Liver (tissue), 3 donors: ENCODE data around the gene CEP131.

Experiments
- GABPA ChIP-seq, 2 donors: IDR thresholded peaks in 1 of 2; conservative IDR thresholded peaks in 1 of 2; 2 replicates each; pipeline ENCODE4 v1.6.1; 2016; ENCODE audit warnings: antibody characterized with exemption in 2 of 2, mild to moderate bottlenecking in 1 of 2, moderate library complexity in 1 of 2
- RAD21 ChIP-seq, 2 donors: IDR thresholded peaks; 2 replicates each; pipeline ENCODE4 v1.6.1; 2016; ENCODE audit warnings: antibody characterized with exemption in 2 of 2, mild to moderate bottlenecking in 2 of 2
- SP1 ChIP-seq: IDR thresholded peaks from 2 replicates; pipeline ENCODE4 v1.6.1; 2018; ENCODE audit warnings: antibody characterized with exemption, mild to moderate bottlenecking
- TAF1 ChIP-seq: conservative IDR thresholded peaks from 2 replicates; pipeline ENCODE4 v1.6.1; 2016; ENCODE audit warnings: antibody characterized with exemption, mild to moderate bottlenecking
- YY1 ChIP-seq: IDR thresholded peaks from 2 replicates; pipeline ENCODE4 v1.6.1; 2016; ENCODE audit warnings: antibody characterized with exemption, mild to moderate bottlenecking
- TF ChIP-seq, protein P1 (sequence below): fragments of 150-350 bp; IDR thresholded peaks from 2 replicates; pipeline ENCODE4 v1.5.1; 2017; ENCODE audit warnings: improper control_type of control experiment, low read depth, low read length; ENCODE audit not compliant: missing input control
- TF ChIP-seq, protein P2 (sequence below): IDR thresholded peaks from 2 replicates; pipeline ENCODE4 v1.6.1; 2016; ENCODE audit warnings: antibody characterized with exemption
- donor health status: healthy.
- donor health status: healthy.

DNA sequence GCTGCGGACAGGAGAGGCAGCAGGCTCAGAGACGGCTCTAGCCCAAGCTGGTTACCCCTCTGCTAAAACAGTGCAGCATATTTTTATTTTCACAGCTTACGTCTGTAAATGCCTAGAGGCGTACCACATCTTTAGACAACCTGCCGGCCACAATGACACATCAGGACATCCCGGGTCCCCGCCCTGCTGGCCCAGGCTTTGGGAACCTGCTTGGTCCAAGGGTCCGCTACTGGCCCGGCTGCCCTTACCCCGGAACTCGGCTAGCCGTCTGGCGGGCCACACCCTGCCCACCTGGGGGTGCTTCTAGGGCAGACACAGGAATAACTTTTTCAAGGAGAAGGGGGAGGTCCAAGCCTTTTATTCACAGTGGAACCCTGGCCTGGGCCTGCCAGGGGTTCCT is 4.3 kb downstream of the CEP131 start:
- TF ChIP-seq TAF1 (no peak), GABPA (IDR thresholded peaks at IDR 0.05 in 1 of 2, conservative IDR thresholded peaks at IDR 0.05 in 1 of 2) (no peak), RAD21 (IDR thresholded peaks at IDR 0.05) (no peak), SP1 (no peak), YY1 (no peak)
- TF ChIP-seq, protein P1, sequence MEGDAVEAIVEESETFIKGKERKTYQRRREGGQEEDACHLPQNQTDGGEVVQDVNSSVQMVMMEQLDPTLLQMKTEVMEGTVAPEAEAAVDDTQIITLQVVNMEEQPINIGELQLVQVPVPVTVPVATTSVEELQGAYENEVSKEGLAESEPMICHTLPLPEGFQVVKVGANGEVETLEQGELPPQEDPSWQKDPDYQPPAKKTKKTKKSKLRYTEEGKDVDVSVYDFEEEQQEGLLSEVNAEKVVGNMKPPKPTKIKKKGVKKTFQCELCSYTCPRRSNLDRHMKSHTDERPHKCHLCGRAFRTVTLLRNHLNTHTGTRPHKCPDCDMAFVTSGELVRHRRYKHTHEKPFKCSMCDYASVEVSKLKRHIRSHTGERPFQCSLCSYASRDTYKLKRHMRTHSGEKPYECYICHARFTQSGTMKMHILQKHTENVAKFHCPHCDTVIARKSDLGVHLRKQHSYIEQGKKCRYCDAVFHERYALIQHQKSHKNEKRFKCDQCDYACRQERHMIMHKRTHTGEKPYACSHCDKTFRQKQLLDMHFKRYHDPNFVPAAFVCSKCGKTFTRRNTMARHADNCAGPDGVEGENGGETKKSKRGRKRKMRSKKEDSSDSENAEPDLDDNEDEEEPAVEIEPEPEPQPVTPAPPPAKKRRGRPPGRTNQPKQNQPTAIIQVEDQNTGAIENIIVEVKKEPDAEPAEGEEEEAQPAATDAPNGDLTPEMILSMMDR: no peak
- TF ChIP-seq, protein P2, sequence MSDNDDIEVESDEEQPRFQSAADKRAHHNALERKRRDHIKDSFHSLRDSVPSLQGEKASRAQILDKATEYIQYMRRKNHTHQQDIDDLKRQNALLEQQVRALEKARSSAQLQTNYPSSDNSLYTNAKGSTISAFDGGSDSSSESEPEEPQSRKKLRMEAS: no peak
